HG03442 (cell line): ENCODE results near the gene FAM89B.

Source experiments
- ATAC-seq: cut with Tn5 transposase; IDR thresholded peaks from one replicate; pipeline ENCODE4 v1.9.1; 2021; ENCODE audit warnings: mild to moderate bottlenecking, moderate library complexity; ENCODE audit not compliant: unreplicated experiment

Gene FAM89B

GRCh38 chr11:65609229-65609628 is 36.9 kb downstream of the FAM89B start:
- no peak for ATAC-seq

- ATAC-seq, result no peak
Measured at GRCh38 chr11:65609665-65610064, 37.3 kb downstream of the FAM89B start.

- ATAC-seq, result no peak
Measured at GRCh38 chr11:65610404-65610803, 38.1 kb downstream of the FAM89B start.

GRCh38 chr11:65611028-65611757 is 38.9 kb downstream of the FAM89B start:
- ATAC-seq, result no peak

- no peak for ATAC-seq
Measured at GRCh38 chr11:65611758-65612603, 39.6 kb downstream of the FAM89B start.

- no peak for ATAC-seq
Measured at GRCh38 chr11:65612691-65613090, 40.4 kb downstream of the FAM89B start.

GRCh38 chr11:65613091-65613928 is 41.0 kb downstream of the FAM89B start:
- no peak for ATAC-seq

- ATAC-seq, result peak; percentile 75
Measured at GRCh38 chr11:65615229-65615949, 43.1 kb downstream of the FAM89B start, which contains the start of gene PCNX3. PCNX3 (plus strand) TSS chr11:65615776; CDS start chr11:65616312, 536 bp downstream.

GRCh38 chr11:65615950-65616574 is 43.7 kb downstream of the FAM89B start:
- peak; percentile 7 for ATAC-seq

GRCh38 chr11:65616575-65617001 is 44.2 kb downstream of the FAM89B start:
- ATAC-seq, result no peak

GRCh38 chr11:65617136-65617850 is 45.0 kb downstream of the FAM89B start:
- no peak for ATAC-seq

- no peak for ATAC-seq
Measured at GRCh38 chr11:65617990-65618751, 45.8 kb downstream of the FAM89B start.

GRCh38 chr11:65618763-65619162 is 46.4 kb downstream of the FAM89B start:
- ATAC-seq, result no peak

- ATAC-seq, result no peak
Measured at GRCh38 chr11:65619281-65619928, 47.1 kb downstream of the FAM89B start.

- ATAC-seq, result no peak
Measured at GRCh38 chr11:65620666-65621065, 48.3 kb downstream of the FAM89B start.

- ATAC-seq, result no peak
Measured at GRCh38 chr11:65621460-65621859, 49.1 kb downstream of the FAM89B start.

- no peak for ATAC-seq
Measured at GRCh38 chr11:65622011-65622410, 49.7 kb downstream of the FAM89B start.

GRCh38 chr11:65623177-65623576 is 50.8 kb downstream of the FAM89B start:
- no peak for ATAC-seq
